HG03159 (cell line): ENCODE results near the gene PAX6.
"Not testable (repeated sequence)": the region's sequence is repeated elsewhere in the genome, so short reads cannot be mapped to it uniquely, and the experiment has no call there.

Experiments
- ATAC-seq: cut with Tn5 transposase; IDR thresholded peaks from one replicate; pipeline ENCODE4 v1.9.1; 2021; ENCODE audit warnings: mild to moderate bottlenecking, moderate library complexity; ENCODE audit not compliant: unreplicated experiment

Gene PAX6

DNA sequence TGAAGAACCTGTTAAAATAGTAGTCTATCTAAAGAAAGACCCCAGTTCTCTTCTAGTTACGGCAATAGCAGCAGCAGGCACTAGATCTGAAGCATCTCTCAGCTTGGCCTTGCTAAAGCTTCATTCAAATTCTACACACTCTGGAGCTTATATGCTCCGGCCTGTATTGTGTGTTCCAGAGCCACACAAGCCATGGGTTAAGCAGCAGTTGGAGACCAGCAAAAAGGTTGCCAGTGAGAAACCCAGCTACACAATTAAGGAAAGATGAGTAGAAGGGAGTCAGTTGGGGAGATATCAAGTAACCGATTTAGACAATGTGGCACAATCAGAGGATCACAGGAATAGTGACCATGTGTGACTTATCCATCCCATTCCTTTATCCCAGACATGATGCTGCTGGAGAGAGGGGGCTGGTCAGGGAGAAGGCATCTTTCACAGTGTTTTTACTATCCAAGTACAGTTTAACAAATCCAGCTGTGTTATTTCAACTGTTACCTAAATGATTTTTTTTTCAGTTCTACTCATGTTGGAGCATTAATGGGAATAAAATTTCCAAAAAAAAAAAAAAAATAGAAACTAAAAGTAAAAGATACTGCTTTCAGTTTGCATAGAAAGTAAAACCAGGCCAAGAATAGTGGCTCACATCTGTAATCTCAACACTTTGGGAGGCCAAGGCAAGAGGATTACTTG, 41.0 kb downstream of the PAX6 start:
- no peak for ATAC-seq

DNA sequence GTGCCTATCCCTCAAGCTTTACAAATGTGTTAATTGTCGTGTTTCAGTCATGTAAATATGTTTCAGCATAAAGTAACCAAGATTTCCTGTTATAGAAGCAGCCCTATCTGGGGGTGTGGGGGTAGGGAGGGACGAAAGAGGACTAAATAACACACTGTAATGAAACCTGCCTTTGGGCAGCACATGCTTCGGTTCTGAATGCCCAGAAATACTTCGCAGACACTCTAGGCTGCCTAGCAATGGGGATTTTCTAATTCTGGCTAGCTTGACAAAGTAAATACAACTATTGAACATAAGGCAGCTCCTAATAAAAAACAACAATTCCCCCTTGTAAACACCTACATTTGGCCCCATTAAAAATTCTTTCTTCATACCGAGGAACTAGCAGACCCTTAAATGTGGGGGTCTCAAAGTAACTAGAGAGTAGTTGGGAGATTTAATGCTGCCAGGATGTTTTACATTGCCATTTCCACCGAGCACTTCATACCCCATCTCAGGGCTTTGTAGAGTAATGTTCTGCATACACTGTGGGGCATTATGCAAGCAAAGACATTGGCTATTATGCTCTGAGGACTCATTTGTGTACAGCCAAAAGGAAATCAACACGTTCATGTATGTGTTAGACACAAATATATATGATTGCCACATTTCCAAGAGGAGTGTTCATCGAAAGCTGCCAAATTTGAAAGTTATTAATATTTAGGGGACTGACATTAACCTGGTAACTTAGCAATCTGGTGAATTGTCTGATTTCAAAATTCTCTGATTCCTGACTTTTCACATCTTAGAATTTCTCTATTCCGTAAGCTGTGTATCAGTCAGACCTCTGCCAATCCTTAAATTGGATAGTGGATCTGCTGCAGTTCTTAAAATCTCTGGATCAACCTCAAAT, 42.1 kb downstream of the PAX6 start:
- no peak for ATAC-seq

DNA sequence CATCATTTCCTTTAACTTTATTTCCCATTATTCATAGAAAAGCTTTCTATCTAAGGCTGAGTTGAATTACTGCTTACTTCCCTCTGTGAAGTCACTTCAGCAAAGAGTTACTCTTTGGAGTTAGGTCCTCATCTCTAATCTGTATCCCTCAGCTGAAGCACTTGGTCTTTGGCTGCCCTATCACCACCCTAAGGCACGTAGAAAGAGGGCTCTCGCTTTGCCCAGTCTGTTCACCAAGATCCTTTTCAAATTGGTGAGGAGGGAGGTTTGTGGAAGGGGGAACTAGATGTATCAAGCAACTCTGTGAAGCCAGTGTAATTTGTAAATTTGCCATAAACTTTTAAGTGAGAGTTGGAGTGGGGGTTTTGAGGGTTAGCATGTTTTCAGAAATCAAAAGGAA, 43.4 kb downstream of the PAX6 start:
- no peak for ATAC-seq

DNA sequence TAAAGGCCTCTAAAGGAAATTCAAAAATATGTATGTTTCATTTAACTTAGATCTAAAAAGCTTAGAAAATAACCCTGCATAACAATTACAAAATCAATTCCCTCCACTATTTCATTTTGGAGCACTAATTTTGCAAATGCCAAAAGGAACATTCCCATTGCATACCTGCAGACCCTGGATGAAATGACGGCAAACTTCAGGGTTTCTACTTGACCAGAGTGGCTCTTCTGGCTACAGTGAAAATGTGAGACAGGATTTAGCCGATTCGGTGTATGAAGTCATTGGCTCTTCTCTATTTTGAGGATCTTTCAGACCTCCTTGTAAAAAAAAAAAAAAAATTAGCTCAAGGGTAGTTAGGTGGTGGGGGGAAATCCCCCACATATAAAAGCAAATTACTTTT, 44.1 kb downstream of the PAX6 start:
- no peak for ATAC-seq

DNA sequence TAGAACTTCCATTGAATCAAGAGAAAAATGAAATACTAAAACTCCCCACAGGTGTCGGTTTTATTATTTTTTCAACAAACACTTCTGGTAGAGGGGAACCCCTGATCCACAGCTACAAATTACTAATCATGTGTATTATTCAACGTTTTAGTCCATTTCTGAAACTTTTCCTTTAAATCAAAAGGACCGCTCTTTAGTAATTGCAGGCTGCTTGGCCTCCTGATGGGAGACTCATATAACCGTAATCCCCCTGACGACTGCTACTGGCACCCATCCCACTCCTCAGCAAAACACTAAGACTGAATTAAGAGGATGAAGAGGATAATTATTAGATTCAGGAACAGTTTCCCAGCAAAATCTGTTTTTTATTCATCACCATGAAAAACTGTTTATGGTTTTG, 46.4 kb downstream of the PAX6 start:
- ATAC-seq, result no peak

DNA sequence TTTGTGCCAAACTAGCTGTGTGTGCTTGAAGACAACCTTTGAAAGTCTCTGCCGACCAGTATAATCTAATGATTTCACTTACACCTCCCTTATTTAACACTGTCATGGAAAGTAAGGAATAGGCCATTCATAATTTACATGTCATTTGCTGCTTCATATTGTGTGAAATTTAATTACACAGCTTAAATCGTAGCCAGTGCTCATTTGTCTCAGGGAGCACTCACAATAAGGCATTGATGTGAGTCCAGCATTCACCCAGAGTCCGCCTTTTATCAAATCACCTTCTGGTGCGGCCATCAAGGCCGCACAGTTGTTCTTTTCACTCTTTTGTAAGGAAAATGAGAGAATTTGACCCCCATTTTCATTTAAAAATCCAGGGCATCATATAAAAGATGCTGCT, 46.9 kb downstream of the PAX6 start:
- ATAC-seq, result no peak

DNA sequence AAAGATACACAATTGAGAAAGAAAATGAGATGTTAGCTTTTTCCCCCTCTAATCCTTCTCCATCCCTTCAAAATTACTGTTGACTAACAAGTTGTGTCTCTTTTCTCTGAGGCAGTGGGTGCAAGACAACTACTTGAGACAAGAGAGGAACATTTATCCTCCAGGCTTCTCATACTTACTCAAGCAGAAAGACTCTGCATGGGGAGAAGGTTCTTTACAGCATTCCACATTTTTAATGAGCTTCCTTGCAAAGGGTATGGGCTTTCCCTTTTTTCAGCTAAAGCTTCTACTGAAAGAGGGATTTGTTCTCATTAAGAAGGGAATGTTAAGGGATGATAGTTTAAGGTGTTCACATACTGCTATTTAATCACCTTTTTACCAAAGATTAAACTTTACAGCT, 47.8 kb downstream of the PAX6 start:
- ATAC-seq, result no peak

DNA sequence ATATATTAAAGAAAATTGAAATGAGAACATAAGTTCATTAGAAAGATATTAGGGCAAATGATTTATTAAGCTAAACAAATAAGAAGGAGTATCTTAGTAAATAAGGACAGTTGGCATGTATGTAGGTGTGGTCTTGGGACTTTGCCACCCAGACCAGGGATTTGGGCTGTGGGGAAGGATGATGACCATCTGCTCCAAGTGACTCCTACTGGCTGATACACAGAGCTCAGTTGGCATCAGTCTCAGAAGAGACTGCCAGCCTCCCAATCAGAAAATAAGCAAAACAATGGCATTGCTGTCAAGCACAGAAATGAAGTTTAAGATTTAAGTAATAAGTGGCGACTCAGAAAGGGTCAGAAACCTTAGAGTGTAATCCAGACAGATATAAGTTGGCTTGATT, 49.5 kb downstream of the PAX6 start:
- ATAC-seq, result no peak

DNA sequence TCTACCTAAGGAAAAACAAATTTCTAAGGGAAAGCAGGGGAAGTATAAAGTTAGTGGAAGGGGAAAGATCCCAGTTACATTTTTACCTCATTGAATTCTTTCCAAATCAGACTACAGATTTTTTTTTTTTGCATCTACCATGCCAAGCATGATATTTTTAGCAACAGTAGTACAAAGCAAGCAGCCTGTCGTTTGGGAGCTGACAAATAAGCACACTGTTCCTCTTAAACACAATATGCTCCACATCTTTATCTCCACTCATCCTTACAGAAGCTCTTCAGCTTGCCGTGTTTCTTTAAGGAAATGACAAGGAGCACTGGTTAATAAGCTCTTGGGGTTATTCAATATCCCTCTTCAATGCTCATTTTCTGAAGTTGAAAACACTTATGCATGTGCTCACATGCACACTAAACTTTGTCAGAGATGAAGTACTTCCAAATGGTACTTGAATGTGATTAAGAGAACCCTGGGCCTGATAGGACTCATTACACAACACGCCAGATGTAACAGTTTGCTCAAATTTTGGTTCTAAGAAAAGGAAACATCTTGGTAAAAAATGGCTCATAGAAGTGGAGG, 53.8 kb downstream of the PAX6 start:
- no peak for ATAC-seq

DNA sequence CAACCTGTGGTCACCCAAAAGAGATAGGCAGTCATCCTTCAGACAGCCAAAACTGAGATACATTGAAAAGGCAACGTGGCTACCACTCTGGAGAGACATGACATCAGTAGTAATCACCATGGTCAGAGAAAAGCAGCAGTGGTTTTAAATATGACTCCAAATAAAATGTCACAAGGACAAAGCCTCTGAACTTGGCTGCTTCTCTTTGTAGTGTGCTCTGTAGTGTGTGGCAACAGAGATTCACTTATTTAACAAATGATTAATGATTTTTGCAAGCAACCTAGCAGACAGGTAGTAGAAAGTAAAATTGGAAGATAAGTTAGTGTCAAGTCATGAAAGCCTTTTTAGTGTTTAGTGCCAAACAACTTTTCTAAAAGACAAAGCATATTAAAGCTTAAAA, 63.5 kb downstream of the PAX6 start:
- ATAC-seq, result no peak

DNA sequence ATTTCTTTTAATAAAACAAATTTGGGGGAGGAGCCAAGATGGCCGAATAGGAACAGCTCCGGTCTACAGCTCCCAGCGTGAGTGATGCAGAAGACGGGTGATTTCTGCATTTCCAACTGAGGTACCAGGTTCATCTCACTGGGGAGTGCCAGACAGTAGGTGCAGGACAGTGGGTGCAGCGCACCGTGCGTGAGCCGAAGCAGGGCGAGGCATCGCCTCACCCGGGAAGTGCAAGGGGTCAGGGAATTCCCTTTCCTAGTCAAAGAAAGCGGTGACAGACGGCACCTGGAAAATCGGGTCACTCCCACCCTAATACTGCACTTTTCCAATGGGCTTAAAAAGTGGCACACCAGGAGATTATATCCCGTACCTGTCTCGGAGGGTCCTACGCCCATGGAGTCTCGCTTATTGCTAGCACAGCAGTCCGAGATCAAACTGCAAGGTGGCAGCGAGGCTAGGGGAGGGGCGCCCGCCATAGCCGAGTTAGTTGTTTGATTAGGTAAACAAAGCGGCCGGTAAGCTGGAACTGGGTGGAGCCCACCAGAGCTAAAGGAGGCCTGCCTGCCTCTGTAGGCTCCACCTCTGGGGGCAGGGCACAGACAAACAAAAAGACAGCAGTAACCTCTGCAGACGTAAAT, 70.3 kb downstream of the PAX6 start:
- ATAC-seq, result not testable (repeated sequence)

DNA sequence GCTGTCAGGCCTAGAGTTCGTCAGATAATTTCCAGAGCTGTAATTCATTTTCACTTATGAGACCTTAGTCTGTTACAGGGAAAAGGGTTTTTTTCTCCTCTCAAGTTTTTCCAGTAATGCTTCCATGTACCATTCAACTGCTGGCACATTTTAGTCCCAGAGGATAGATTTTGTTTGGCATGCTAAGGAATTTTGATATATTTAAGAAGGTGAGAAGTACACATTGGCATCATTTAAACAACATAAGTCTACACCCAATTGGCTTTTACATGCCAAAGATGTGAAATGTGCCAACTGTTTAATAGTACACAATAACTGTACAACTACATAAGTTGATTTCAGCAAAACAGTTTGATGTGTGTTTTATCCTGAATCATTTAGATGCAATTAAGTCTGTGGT, 71.0 kb downstream of the PAX6 start:
- ATAC-seq, result no peak
